Endothelial cell of umbilical vein (primary cell): ENCODE data around the gene PSME3IP1. TPM values are rescaled to one million over a fixed set of nuclear protein-coding genes. Genes with fewer than 3 reads are reported as not detected.

ENCODE experiments used
- BruUV-seq: library from RNA; stranded (reverse); fragments of 400-500 nt; replicated peaks from 2 replicates; lab custom pipeline; 2021; lab: Mats Ljungman, UMichigan
- CTCF ChIA-PET: fragments of 300-600, 350-600 bp; sonication (Branson Sonifier 250); formaldehyde crosslinking; loops from one replicate; lab custom pipeline; 2021; ENCODE audit warnings: antibody characterized with exemption, inconsistent platforms; lab: Charles Lee
- POLR2A ChIA-PET: fragments of 300-600, 350-600 bp; sonication (Branson Sonifier 250); formaldehyde crosslinking; loops from one replicate; lab custom pipeline; 2021; ENCODE audit warnings: antibody characterized with exemption, inconsistent platforms; lab: Charles Lee
- DNase-seq: peaks from one replicate; pipeline ENCODE4 v3.0.0-alpha.2; 2011; ENCODE audit warnings: low read depth, low spot score
- FAIRE-seq: peaks from 2 replicates; lab custom pipeline; 2011; peaks lifted over from hg19 to GRCh38; lab: Jason Lieb, UNC
- H2AFZ ChIP-seq: 2 replicates; pipeline ENCODE4 v1.6.0; 2012; ENCODE audit warnings: low read depth, low read length, control low read depth, inconsistent platforms
- H3K27ac ChIP-seq: 2 replicates; pipeline ENCODE4 v1.5.1; 2011; ENCODE audit warnings: low read depth, mild to moderate bottlenecking, control low read depth, low read length, moderate library complexity; ENCODE audit not compliant: insufficient read depth
- H3K27me3 ChIP-seq, 2 experiments: 2 replicates each; pipeline versions ENCODE4 v1.6.0 to v1.6.1; 2011; ENCODE audit warnings: low read length in 2 of 2, mixed read lengths in 1 of 2; ENCODE audit not compliant: control insufficient read depth in 2 of 2, insufficient read depth in 2 of 2
- H3K36me3 ChIP-seq, 2 experiments: 2 replicates in 1 of 2; 3 replicates in 1 of 2; pipeline ENCODE4 v1.5.1; 2011; ENCODE audit warnings: low read length in 2 of 2, mild to moderate bottlenecking in 1 of 2, moderate library complexity in 1 of 2; ENCODE audit not compliant: control insufficient read depth in 2 of 2, insufficient read depth in 2 of 2; ENCODE audit errors: extremely low read depth in 1 of 2
- H3K4me1 ChIP-seq: 3 replicates; pipeline ENCODE4 v1.5.1; 2011; ENCODE audit warnings: mild to moderate bottlenecking, low read length; ENCODE audit not compliant: control insufficient read depth, insufficient read depth; ENCODE audit errors: extremely low read depth
- H3K4me2 ChIP-seq: 2 replicates; pipeline ENCODE4 v1.6.1; 2011; ENCODE audit warnings: low read length, control low read depth, mixed read lengths; ENCODE audit not compliant: insufficient read depth
- H3K4me3 ChIP-seq, 3 experiments: fragments of 200-600 bp in 1 of 3; sonication (generic), shearing (Covaris generic) in 1 of 3; replicated peaks in 1 of 3; 2 replicates each; pipeline ENCODE4 v1.5.1; 2011 to 2016; ENCODE audit warnings: control low read depth in 3 of 3, low read length in 3 of 3, mild to moderate bottlenecking in 2 of 3, inconsistent platforms in 1 of 3, low read depth in 1 of 3, moderate library complexity in 1 of 3; ENCODE audit not compliant: insufficient read depth in 1 of 3
- H3K79me2 ChIP-seq: 2 replicates; pipeline ENCODE4 v1.6.0; 2012; ENCODE audit warnings: low read length, inconsistent platforms; ENCODE audit not compliant: control insufficient read depth, insufficient read depth
- H3K9ac ChIP-seq: replicated peaks from 2 replicates; pipeline ENCODE3; 2011; ENCODE audit warnings: low read length, control low read depth; ENCODE audit not compliant: insufficient read depth; ENCODE audit errors: extremely low read depth
- H3K9me1 ChIP-seq: replicated peaks from 3 replicates; pipeline ENCODE4 v1.6.0; 2011; ENCODE audit warnings: mild to moderate bottlenecking, low read length; ENCODE audit not compliant: control insufficient read depth, insufficient read depth; ENCODE audit errors: extremely low read depth
- H3K9me3 ChIP-seq: replicated peaks from 2 replicates; pipeline ENCODE4 v1.5.1; 2012; ENCODE audit warnings: low read length, inconsistent platforms; ENCODE audit not compliant: control insufficient read depth, insufficient read depth
- H4K20me1 ChIP-seq: replicated peaks from 2 replicates; pipeline ENCODE3; 2011; ENCODE audit warnings: mild to moderate bottlenecking, low read length; ENCODE audit not compliant: control insufficient read depth, insufficient read depth; ENCODE audit errors: extremely low read depth
- EZH2 ChIP-seq: IDR thresholded peaks from 2 replicates; pipeline ENCODE4 v1.6.1; 2012; ENCODE audit warnings: borderline replicate concordance, low read depth, mild to moderate bottlenecking, moderate library complexity, low read length, inconsistent platforms; ENCODE audit not compliant: severe bottlenecking
- FOS ChIP-seq: IDR thresholded peaks from 2 replicates; pipeline ENCODE4 v1.6.1; 2011; ENCODE audit warnings: mild to moderate bottlenecking, low read length, moderate library complexity, borderline replicate concordance; ENCODE audit not compliant: insufficient read depth
- GATA2 ChIP-seq: IDR thresholded peaks from 2 replicates; pipeline ENCODE4 v1.7.0; 2011; ENCODE audit warnings: low read depth, mild to moderate bottlenecking, moderate library complexity, mixed read lengths, low read length; ENCODE audit not compliant: insufficient read length, insufficient read depth
- JUN ChIP-seq: IDR thresholded peaks from 2 replicates; pipeline ENCODE4 v1.6.1; 2011; ENCODE audit warnings: borderline replicate concordance, low read depth; ENCODE audit not compliant: insufficient read length, insufficient read depth
- MYC ChIP-seq: IDR thresholded peaks from one replicate; pipeline ENCODE4 v1.6.1; 2011; ENCODE audit warnings: mild to moderate bottlenecking, low read depth, low read length
- POLR2A ChIP-seq: IDR thresholded peaks from 2 replicates; pipeline ENCODE4 v1.6.1; 2012; ENCODE audit warnings: low read depth, mild to moderate bottlenecking, control low read depth, low read length
- POLR2AphosphoS5 ChIP-seq: IDR thresholded peaks from 2 replicates; pipeline ENCODE4 v1.6.1; 2012; ENCODE audit warnings: low read depth, mild to moderate bottlenecking, control low read depth, low read length, moderate library complexity; ENCODE audit not compliant: insufficient read depth
- dilution Hi-C: fragments of 300-500 bp; cut with MboI; formaldehyde crosslinking; loops from one replicate; pipeline ENCODE4 v1.15.0; 2019; ENCODE audit warnings: low sequenced_read_pairs; ENCODE audit not compliant: extremely low pct_ligation_motif_present
- intact Hi-C: fragments of 100-400 bp; cut with micrococcal nuclease; formaldehyde crosslinking; loops from one replicate; pipeline ENCODE4 v1.10.0; 2022
- polyA plus RNA-seq, 4 experiments: library from polyadenylated mRNA; depleted of rRNA in 3 of 4; stranded (reverse) in 3 of 4; unstranded in 1 of 4; fragments of >200 nt; gene quantifications; 2 replicates each; pipeline versions ENCODE4 v1.2.1 to v1.2.3, GENCODE V29; 2011 to 2012; ENCODE audit warnings: missing spikeins in 1 of 4
- total RNA-seq: library from RNA; stranded (reverse); gene quantifications from 2 replicates; pipeline ENCODE4 v1.2.3, GENCODE V29; 2021
- TF ChIP-seq, protein P1 (sequence below), 2 donors: IDR thresholded peaks; 1 replicate in 1 of 2; 2 replicates in 1 of 2; pipeline ENCODE4 v1.5.1; 2011; ENCODE audit warnings: low read length in 2 of 2, mild to moderate bottlenecking in 2 of 2, moderate library complexity in 2 of 2, control low read depth in 1 of 2, inconsistent platforms in 1 of 2, low read depth in 1 of 2; ENCODE audit not compliant: insufficient read depth in 1 of 2; ENCODE audit errors: extremely low read depth in 1 of 2
- TF ChIP-seq, protein P2 (sequence below): IDR thresholded peaks from 2 replicates; pipeline ENCODE4 v1.6.1; 2011; ENCODE audit not compliant: insufficient read depth, insufficient read length

Gene PSME3IP1
- total and polyA plus RNA-seq, 2 donors (not counting 3 experiments of a cell fraction or from before 2014, with no cell fraction given) = 86.2 to 91.8 TPM

DNA sequence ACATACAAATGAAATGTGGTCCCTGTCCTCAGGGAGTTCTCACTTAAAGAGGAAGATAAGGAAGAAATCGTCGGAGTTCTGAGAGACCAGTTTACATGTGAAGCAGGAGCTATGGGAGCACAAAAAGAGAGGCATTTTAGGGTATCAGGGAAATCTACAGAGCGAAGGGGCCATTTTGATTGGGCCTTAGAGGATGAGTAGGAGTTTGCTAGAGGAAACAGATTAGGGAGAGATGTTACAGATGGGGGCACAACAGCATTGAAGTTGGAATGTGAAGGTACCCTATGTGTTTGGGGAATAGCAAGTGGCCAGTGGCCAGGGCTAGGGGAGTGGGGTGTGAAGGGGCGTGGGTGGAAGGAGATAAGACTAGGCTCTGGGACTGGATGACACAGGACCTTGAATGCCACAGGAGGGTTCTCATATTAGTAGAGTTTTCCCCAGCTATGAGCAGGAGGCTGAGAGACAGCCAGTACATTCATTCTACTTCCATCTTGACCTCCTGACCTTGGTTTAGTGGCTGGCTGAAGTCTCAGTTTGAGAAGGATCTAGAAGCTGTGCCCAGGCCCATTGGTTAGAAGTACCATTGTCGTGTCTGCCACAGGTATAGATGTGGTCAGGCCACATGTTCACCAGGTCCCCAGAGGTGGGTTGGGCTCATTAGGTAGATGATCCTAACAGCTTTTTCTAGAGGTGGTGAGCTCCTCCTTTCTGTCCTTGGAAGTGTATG is 58.6 kb downstream of the PSME3IP1 start:
- Histone ChIP-seq H3K27me3 (no peaks in the 10 kb centered on the region), H3K4me1 (no peaks in the 10 kb centered on the region), H3K9ac (no peak overlapping the region), H3K9me3 (no peaks in the 10 kb centered on the region), H2AFZ (no peak overlapping the region), H3K27ac (no peak overlapping the region), H3K36me3 (peaks cover 0 to 12% of the 10 kb centered on the region in 2 experiments), H3K4me2 (no peak overlapping the region), H3K4me3 (no peak overlapping the region), H3K9me1 (no peaks in the 10 kb centered on the region), H4K20me1 (no peaks in the 10 kb centered on the region), H3K79me2 (no peaks in the 10 kb centered on the region)
- FAIRE-seq (no peak), DNase-seq (no peak)
- dilution Hi-C loops (no loop called here), intact Hi-C loops (no loop called here)
- CTCF ChIA-PET = interaction anchor here (1.1 to 1.5 kb wide), 3 partner anchors 12 to 24 kb away, joined by 3 read pairs; no protein-coding TSS in a partner anchor
- TF ChIP-seq FOS = no peak
- TF ChIP-seq, protein P1, sequence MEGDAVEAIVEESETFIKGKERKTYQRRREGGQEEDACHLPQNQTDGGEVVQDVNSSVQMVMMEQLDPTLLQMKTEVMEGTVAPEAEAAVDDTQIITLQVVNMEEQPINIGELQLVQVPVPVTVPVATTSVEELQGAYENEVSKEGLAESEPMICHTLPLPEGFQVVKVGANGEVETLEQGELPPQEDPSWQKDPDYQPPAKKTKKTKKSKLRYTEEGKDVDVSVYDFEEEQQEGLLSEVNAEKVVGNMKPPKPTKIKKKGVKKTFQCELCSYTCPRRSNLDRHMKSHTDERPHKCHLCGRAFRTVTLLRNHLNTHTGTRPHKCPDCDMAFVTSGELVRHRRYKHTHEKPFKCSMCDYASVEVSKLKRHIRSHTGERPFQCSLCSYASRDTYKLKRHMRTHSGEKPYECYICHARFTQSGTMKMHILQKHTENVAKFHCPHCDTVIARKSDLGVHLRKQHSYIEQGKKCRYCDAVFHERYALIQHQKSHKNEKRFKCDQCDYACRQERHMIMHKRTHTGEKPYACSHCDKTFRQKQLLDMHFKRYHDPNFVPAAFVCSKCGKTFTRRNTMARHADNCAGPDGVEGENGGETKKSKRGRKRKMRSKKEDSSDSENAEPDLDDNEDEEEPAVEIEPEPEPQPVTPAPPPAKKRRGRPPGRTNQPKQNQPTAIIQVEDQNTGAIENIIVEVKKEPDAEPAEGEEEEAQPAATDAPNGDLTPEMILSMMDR (IDR thresholded peaks at IDR 0.05; ENCODE audit: extremely low read depth in 1 of 2, insufficient read depth in 1 of 2, low read depth in 1 of 2, low read length in 2 of 2) = no peak
- TF ChIP-seq EZH2 = no peak
- TF ChIP-seq POLR2AphosphoS5 = no peak
- no peak for TF ChIP-seq JUN
- no peak for TF ChIP-seq MYC
- TF ChIP-seq, protein P2, sequence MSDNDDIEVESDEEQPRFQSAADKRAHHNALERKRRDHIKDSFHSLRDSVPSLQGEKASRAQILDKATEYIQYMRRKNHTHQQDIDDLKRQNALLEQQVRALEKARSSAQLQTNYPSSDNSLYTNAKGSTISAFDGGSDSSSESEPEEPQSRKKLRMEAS = no peak
- TF ChIP-seq POLR2A = no peak
- no peak for TF ChIP-seq GATA2
- no TSS peak for BruUV-seq
- POLR2A ChIA-PET = no interaction called here
